Measurements from ENCODE around the gene DEPDC5.
"Not testable (repeated sequence)": the region's sequence is repeated elsewhere in the genome, so short reads cannot be mapped to it uniquely, and the experiment has no call there.

DEPDC5 gene

DNA sequence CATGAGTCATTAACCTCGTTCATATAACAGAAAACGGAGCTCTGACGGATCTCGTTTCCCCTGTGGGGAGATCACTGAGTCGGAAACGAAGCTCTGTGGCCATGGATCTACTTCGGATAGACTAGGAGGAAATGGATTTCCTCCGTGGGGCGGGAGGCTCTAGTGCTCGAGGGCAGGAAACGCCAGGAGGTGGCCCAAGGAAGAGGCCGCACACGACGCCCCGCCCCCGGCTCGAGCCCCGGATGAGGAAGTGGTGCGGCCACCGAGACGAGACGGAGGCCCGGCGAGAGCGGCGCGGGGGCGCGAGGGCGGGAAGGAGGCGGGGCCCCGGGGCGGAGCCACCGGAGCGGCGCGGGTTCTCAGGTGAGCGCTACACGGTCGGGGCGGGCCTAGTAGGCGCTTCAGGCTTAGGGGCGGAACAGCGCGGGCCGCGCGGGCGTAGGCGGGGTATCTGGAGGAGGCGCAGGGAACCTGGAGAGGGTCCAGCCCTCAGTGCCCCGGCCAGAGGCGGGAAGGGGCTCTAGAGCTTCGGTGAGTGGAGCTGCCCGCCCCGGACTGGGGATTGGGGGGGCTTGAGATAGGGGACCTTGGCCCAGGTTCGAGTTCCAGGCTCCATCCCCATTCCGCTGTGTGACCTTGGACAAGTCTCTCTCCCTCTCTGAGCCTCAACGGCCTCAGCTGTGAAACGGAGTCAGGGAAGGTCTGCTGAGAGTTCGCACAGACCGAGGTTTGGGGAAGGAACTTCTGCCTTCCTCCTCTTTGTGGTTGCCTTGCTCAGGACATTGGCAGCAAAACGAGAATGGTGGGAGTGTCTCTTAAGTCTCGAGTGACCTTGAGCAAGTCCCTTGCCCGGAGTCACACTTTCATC is at the start of gene DEPDC5:
DEPDC5 (plus strand) TSS at position 386 of the 868 bp plus-strand sequence. CDS start 903 bp downstream, outside the sequence.
- DNase-seq = peak; percentile 97

DNA sequence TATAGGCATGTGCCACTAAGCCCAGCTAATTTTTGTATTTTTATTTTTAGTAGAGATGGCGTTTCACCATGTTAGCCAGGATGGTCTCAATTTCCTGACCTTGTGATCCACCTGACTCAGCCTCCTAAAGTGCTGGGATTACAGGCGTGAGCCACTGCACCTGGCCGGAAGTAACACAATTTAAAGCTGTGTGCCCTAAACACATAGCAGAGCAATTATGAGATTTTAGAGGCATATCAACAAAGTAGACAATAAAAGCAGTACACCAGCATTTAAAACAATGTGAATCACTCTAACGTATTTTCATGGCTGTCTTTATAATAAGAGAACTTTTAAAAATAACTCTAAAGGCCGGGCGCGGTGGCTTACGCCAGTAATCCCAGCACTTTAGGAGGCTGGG is 46.3 kb upstream of the DEPDC5 start:
- no peak for DNase-seq

DNA sequence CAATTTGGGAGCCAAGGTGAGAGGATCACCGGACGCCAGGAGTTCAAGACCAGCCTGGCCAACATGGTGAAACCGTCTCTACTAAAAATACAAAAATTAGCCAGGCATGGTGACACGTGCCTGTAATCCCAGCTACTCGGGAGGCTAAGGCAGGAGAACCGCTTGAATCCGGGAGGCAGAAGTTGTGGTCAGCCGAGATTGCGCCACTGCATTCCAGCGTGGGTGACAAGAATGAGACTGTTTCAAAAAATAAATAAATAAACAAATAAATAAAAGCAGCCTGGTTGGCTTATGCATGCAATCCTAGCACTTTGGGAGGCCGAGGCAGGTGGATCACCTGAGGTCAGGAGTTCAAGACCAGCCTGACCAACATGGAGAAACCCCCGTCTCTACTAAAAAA is 42.6 kb upstream of the DEPDC5 start:
- not testable (repeated sequence) for DNase-seq

DNA sequence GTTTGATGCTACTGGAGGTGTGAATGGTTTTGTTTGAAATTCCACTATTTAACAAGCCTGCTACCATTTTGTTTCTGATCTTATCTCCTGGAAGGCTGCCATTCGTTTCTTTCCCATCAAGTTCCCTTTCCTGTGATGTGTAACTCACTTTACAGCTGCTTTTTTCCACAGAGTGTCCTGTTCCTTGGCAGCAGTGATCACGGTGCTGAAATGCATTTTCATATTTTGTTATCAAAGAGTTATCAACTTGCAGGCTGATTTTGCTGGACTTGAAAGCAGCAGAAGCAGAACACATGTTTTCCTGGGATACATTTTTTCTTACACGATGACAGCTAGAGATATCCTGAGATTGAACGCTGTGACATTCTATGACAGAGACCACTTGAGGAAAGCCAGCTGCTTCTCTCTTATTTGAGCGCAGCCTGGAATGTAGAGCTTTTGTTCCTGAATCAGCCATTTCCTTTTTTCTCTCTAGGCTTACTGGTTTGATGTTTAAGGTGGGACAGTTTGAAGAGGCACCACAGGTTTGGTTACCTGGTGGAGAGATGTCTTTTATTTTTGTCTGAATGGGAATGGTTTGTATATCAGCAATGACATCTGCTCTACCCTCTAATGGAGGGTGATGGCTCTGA is 38.6 kb upstream of the DEPDC5 start:
- no peak for DNase-seq

DNA sequence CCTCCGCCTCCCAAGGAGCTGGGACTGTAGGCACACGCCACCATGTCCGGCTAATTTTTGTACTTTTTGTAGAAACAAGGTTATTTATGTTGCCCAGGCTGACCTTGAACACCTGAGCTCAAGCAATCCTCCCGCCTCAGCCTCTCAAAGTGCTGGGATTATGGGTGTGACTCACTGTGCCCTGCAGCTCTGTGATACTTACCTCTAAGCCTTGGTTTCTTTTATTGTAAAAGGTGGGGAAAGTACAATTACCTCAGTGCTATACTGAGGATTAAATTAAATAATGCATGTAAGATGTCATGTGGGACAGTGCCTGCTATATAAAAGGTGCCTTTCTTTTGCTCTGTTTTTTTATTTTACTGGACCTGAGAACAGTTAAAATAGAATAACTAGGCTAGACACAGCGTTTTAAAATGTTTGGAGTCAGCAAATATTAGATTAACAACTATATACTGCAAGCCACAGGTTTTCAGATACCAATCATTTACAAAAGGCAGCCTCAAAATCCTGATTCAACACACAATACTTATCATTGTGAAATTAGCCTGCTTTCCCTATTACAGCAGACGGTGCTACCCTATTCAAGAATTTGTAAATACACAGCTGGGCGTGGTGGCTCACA is 33.9 kb upstream of the DEPDC5 start:
- DNase-seq = no peak

DNA sequence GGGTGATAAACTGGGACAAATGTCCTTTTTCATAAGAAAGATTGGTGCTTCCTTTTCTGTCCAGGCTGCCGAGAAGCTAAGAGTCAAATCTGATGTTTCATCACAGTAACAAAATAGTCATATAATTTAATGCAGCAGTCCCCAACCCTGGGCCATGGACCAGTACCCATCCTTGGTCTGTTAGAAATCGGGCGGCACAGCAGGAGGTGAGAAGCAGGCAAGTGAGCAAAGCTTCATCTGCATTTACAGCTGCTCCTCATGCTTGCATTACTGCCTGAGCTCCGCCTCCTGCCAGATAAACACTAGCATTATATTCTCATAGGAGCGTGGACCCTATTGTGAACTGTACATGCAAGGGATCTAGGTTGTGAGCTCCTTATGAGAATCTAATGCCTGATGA is 30.1 kb upstream of the DEPDC5 start:
- DNase-seq = no peak

DNA sequence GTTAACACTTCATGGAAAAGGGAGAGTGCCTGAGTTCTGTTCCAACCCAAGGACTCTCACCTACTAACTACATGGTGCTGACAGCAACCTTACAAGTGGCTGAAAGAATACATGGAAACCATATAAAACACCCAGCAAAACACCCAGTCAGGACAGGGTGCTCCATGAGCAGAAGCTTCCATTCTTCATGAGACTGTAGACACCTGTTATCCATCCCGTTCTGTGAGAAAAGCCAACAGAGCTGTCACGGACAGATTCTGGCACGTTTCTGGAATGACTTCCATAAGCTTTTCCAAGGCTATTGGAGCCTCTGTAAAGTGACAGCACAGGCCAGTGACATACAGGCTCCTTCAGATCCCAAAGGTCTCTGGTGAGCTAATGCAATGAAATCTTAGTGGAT is 27.1 kb upstream of the DEPDC5 start:
- no peak for DNase-seq

DNA sequence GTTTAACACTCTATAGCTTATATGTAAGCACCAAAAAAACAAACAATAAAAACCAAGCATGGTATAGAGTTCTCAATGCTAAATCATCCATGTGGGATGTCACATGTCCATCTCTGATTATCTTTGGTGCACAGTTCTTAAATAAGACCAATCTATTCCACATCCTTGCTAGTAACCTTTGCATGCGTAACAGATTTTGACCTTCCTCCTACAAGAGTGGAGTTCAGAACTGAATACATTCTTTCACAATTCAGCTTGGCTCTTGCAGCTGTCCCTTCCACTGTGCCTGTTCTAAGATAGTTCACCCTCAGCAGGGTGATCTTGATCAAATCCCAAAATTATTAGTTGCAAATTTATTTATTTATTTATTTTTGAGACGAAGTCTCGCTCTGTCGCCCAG is 25.0 kb upstream of the DEPDC5 start:
- no peak for DNase-seq

DNA sequence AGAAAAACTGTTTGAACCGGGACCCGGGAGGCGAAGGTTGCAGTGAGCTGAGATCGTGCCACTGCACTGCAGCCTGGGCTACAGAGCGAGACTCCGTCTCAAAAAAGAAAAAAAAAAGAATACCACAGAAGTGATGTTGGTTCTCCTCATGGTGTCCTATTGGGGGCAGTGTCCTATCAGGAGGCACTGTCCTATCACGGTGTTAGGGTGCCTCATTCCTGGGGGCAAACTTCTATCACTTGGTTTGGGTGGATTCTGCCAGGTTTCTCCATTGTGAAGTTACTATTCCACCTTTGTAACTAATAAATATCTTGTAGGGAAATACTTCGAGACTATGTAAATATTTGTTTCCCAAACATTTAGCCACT is 23.5 kb upstream of the DEPDC5 start:
- no peak for DNase-seq

DNA sequence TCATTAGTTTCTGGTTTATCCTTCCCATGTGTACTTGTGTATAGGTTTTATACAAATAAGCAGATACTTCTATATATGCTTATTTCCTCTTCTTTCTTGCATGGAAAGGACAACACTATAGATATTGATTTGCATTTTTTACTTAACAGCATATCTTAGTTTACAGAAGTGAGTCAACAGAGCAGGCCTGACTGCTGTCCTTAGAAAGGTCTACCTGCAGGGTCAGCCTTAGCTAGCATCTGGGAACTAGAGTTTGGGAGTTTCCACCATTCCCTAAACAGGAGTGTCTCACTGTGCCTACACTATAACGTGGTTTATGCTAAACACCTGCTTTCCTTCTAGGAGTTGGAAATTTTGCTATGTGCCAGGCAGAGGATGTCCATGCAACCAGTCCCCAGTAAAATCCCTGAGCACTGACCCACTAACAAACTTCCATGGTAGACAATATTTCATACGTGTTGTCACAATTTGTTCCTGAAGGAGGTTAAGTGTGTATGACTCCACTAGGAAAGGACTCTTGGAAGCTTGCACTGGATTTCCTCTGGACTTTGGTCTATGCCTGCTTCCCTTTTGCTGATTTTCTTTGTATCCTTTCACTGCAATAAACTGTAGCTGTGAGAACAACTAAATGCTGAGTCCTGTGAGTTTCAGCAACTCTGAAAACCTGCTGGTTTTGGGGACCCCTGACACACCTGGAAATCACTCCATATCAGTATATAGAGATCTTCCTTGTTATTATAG is 21.6 kb upstream of the DEPDC5 start:
- no peak for DNase-seq

DNA sequence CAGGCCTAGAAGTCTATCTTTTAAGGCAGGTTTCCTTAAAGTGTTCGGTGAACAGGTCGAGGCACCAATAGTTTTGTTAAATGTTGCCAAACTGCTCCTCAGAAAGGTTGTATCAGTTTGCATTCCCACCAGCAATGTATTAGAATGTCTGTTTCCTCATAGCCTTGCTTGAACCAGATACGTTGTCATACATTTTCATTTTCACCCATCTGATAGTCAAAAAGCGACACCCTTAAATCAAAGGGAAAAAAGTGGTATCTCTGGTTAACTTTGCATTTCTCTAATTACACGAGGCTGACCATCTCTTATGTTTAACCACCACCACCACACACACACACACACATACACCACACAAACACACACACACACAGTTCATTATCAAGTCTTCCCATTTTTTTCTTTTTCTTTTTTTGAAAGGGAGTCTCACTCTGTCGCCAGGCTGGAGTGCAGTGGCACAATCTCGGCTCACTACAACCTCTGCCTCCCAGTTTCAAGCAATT is 20.2 kb upstream of the DEPDC5 start:
- no peak for DNase-seq

DNA sequence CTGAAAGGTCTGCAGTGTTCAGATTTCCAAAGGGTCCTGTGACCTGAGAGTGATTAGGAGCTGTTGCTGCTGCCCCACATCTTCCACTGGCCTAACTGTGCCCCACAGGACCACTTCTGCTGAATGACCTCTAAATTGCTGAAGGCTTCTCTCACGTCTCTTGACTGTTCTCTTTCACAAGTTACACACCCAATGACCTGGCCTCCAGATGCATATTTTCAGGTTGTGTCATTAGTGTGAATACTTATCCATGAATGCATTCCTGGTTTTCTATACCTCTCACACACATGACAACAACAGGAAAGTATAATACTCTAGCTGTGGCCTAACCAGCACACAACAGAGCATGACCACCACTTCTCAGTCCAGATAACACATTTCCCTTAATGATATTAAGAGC is 19.3 kb upstream of the DEPDC5 start:
- no peak for DNase-seq

DNA sequence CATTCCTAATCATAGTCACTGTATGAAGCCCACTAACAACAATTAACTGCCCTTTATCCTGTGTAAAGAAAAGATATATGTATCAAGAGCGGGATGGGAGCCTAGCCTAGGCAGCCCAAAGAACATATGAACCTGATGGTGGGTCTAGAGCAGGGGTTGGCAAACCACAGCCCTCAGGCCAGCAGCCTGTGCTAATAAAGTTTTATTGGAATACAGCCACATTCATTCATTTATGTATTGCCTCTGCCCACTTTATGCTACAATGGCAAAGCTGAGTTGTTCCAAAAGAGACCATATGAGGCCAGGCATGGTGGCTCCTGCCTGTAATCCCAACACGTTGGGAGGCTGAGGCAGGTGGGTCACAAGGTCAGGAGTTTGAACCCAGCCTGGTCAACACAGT is 17.4 kb upstream of the DEPDC5 start:
- no peak for DNase-seq

DNA sequence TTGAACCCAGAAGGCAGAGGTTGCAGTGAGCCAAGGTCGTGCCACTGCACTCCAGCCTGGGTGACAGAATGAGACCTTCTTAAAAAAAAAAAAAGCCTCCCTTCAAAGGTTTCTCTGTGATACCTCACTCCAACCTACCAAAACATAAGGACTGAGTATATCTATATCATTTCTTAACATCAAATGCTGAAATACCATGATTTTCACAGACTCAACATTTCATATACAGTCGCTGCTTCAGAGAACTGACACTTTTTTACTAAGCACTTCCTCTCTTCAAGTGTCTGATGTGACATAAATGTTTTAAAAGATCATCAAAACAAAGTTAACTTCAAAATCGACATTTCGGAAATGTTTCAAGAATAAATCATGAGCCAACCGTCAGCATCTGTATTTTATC is 15.9 kb upstream of the DEPDC5 start:
- DNase-seq = no peak

DNA sequence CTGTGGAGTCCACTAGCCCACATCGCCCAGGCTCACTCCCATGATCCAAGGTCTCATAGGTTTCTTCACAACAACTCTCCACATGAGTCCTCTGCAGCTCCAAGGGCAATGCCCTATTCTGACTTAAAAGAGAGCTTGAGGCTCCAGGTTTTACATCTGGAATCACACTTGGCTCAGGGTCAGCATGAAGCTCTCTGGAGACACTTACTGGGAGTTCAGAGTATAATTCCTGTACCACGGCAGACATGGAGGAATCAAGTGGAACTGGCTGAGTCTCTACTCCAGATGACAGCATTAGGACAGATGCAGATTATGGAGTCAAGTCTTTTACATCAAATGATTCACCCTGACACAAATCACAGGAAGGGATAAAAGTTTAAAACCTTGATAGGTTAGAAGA is 15.3 kb upstream of the DEPDC5 start:
- DNase-seq = no peak

DNA sequence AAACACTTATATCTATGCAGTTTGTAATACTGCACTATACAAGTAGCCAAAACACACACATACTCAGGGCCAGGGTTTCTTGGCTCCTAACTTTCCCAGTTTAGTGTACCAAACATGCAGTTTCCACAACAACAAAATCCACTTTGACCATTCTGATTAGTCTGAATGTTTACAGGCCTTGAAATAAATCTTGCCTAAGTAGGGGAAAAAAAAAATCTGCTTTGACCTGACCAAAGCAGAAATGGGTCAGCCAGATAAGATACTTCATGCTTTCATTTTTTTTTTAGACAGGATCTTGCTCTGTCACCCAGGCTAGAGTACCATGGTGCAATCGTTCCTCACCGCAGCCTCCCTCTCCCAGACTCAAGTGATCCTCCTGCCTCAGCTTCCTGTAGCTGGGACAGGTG is 14.0 kb upstream of the DEPDC5 start:
- DNase-seq = no peak

DNA sequence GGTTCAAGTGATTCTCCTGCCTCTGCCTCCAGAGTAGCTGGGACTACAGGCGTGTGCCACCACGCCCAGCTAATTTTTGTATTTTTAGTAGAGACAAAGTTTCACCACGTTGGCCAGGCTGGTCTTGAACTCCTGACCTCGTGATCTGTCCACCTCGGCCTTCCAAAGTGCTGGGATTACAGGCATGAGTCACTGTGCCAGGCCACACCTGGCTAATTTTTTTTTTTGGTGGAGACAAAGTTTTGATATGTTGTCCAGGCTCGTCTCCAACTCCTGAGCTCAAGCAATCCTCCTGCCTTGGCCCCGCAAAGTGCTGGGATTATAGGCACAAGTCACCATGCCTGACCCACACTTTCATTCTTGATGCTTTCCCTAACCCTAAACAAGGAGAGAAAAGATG is 13.5 kb upstream of the DEPDC5 start:
- DNase-seq = not testable (repeated sequence)

DNA sequence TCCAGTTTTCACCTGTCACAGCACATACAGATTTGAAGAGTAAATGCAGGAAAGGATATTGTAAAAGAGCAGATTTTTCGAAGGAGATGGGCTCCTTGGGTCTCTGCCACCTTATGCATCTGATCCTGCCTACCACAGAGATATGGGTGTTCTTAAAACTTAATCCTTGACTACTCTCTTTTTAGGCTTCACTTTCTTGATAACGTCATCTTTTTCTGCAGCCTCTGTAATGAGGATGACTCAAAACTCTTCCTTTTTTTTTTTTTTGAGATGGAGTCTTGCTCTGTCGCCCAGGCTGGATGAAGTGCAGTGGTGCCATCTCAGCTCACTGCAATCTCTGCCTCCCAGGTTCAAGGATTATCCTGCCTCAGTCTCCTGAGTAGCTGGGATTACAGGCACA is 11.7 kb upstream of the DEPDC5 start:
- DNase-seq = no peak

DNA sequence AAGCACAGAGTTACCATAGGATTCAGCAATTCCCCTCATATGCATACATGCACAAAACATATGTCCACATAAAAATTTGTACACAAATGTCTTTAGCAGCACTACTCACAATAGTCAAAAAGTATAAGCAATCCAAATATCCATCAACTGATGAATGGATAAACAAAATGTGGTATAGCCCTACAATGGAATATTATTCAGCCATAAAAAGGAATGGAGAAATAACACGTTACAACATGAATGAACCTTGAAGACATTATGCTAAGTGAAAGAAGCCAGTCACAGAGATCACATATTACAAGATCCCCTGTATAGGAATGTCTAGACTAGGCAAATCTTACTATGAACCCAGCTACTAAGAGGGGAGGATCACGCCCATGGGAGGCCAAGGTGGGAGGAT is 11.1 kb upstream of the DEPDC5 start:
- no peak for DNase-seq

DNA sequence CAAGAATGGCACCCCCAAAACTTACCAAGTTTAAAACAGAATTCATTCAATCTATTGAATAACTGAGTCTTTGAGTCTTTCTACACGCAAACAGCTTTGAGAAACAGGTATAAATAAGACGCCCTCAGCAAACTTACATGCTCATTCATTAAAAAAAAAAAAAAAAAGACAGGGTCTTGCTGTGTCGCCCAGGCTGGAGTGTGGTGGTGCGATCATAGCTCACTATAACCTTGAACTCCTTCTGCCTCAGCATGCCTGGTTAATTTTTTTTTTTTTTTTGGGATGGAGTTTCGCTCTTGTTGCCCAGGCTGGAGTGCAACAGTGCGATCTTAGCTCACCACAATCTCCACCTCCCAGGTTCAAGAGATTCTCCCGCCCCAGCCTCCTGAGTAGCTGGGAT is 9.9 kb upstream of the DEPDC5 start:
- no peak for DNase-seq

DNA sequence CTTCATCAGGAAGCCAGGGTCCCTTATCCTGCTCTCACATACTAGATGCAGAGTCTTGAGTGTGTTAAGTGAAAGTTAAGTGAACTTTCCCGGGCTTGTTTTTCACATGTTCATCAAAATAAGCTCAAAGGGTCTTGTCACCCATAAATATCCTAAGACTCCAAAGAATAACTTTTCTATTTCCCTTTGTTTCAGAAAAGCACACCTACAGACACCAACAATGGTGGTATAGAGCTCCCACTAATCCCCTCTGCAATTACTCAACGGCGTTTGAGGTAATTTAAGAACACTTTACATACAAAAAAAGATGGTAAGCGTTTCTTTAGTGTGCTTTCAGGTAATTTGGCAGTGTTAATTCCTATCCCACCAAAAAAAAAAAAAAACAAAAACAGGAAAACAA is 6.4 kb upstream of the DEPDC5 start:
- no peak for DNase-seq

DNA sequence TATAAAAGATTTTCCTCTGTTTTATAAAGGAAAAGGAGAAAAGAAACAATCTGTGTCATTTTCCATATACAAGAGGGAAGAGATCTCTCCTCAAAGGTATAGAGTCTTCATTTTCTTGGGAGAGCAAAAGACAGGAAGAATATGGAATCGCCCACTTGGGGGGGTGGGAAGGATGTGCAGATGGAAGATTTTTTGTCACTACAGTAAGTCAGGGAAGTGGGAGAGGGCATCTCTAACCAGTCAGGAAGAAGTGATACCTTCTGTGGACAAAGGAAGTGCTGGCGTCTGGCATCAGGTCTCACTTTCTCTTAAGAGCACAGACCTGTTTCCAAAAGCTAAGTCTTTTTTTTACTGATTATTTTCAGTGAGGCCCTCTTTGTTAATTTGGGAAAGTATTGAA is 5.3 kb upstream of the DEPDC5 start:
- DNase-seq = peak; percentile 11

DNA sequence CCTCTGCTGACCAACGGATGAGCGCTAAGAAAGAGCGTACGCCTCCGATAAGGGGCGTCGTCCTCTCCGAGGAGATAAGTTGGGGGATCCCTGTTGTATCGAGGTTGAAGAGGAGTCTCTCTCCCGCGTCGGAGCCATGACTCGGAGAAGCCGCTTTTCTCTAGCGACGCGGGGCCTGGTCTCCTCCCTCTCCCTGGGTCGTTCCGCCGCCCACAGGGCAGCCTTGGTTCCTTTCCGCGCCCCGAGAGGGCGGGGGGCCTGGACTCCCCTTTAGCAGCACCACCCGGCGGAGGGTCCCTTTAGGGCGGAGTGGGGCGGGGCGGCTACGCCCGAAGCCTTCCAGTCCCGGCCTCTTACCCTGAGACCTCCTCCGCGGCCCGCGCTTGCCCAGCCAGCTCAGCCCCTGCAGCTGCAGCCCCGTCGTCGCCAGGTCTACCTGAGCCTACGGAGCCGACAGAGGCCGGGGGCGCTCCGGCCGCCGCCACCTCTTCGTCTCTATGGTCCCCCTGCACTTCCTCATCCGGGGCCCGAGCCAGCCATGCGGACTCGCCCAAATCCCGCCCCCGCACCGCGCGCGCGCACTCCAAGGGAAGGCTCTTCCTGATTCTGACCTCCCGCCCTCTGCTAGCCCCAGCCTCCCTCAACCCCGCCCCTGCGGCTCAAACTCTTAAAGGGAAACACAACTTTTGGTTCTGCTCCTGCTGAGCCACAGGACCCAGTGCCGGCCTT is 4.0 kb upstream of the DEPDC5 start, which contains the start of gene PRR14L:
PRR14L (minus strand) TSS at position 497 of the 729 bp plus-strand sequence. CDS start 11,272 bp downstream, outside the sequence.
- peak; percentile 98 for DNase-seq
